K562 (cell line): ENCODE data around the gene TIAL1. TPM values are rescaled to one million over a fixed set of nuclear protein-coding genes. Genes with fewer than 3 reads are reported as not detected.
"Not testable (repeated sequence)": the region's sequence is repeated elsewhere in the genome, so short reads cannot be mapped to it uniquely, and the experiment has no call there.

Experiments used
- ATAC-seq: fragments of 200-7000 bp; cut with Tn5 transposase; 3 replicates; pipeline ENCODE4 v1.9.1; 2020; ENCODE audit warnings: moderate library complexity
- BruUV-seq: library from RNA; stranded (reverse); fragments of 400-500 nt; replicated peaks from 2 replicates; lab custom pipeline; 2021; lab: Mats Ljungman, UMichigan
- CTCF ChIA-PET: fragments of 300-600 bp; formaldehyde crosslinking; extraction: SDS; loops from one replicate; lab custom pipeline; 2021; ENCODE audit warnings: low intra/inter-chr PET ratio; lab: Yijun Ruan, JAX
- POLR2A ChIA-PET: fragments of 300-600, 350-650 bp; sonication (Branson Sonifier 250); formaldehyde crosslinking; extraction: SDS; loops from one replicate; lab custom pipeline; 2021; ENCODE audit warnings: antibody characterized with exemption, inconsistent platforms; lab: Yijun Ruan, JAX
- DNase-seq, 4 experiments: peaks; one replicate each; pipeline versions ENCODE4 v3.0.0 to v3.0.0-alpha.2; 2011 to 2018; ENCODE audit warnings: low spot score in 3 of 4, mixed read lengths in 3 of 4; ENCODE audit errors: extremely low read depth in 1 of 4
- FAIRE-seq: peaks from 2 replicates; lab custom pipeline; 2011; peaks lifted over from hg19 to GRCh38; lab: Jason Lieb, UNC
- H2AFZ ChIP-seq: 2 replicates; pipeline ENCODE4 v1.6.0; 2011; ENCODE audit warnings: low read depth, low read length, control low read depth, inconsistent platforms
- H3K27ac ChIP-seq: fragments of 200-600 bp; 3 replicates; pipeline ENCODE4 v1.8.0; 2011; ENCODE audit warnings: low read depth, mild to moderate bottlenecking, control low read depth, inconsistent platforms, low read length, moderate library complexity, mixed read lengths; ENCODE audit errors: extremely low read depth
- H3K27me3 ChIP-seq, 2 experiments: fragments of 300-600 bp in 1 of 2; 2 replicates in 1 of 2; 3 replicates in 1 of 2; pipeline versions ENCODE4 v1.6.0 to v1.8.0; 2011; ENCODE audit warnings: inconsistent platforms in 2 of 2, low read length in 2 of 2, mild to moderate bottlenecking in 1 of 2, mixed read lengths in 1 of 2, moderate library complexity in 1 of 2; ENCODE audit not compliant: control insufficient read depth in 2 of 2, insufficient read depth in 2 of 2
- H3K36me3 ChIP-seq: fragments of 300-600 bp; 3 replicates; pipeline ENCODE4 v1.8.0; 2011; ENCODE audit warnings: mild to moderate bottlenecking, low read length, inconsistent platforms; ENCODE audit not compliant: control insufficient read depth, insufficient read depth
- H3K4me1 ChIP-seq, 2 experiments: fragments of 200-600 bp in 1 of 2; replicated peaks in 1 of 2; 2 replicates in 1 of 2; 3 replicates in 1 of 2; pipeline versions ENCODE4 v1.5.1 to v1.8.0; 2011; ENCODE audit warnings: inconsistent platforms in 2 of 2, low read length in 2 of 2, mild to moderate bottlenecking in 1 of 2, mixed read lengths in 1 of 2, moderate library complexity in 1 of 2; ENCODE audit not compliant: control insufficient read depth in 2 of 2, insufficient read depth in 2 of 2
- H3K4me2 ChIP-seq: 2 replicates; pipeline ENCODE4 v1.6.1; 2011; ENCODE audit warnings: low read length, control low read depth, inconsistent platforms, mixed read lengths; ENCODE audit not compliant: insufficient read depth
- H3K4me3 ChIP-seq: fragments of 200-600 bp; sonication (generic), shearing (Covaris generic); 2 replicates; pipeline ENCODE4 v1.5.1; 2016; ENCODE audit warnings: control low read depth, inconsistent platforms
- H3K79me2 ChIP-seq: fragments of 200-600 bp; 3 replicates; pipeline ENCODE4 v1.8.0; 2011; ENCODE audit warnings: low read length, inconsistent platforms; ENCODE audit not compliant: control insufficient read depth, insufficient read depth
- H3K9ac ChIP-seq, 2 experiments: 2 replicates each; pipeline versions ENCODE4 v1.6.0 to v1.6.1; 2011; ENCODE audit warnings: low read depth in 2 of 2, low read length in 2 of 2, control low read depth in 1 of 2, inconsistent platforms in 1 of 2, mild to moderate bottlenecking in 1 of 2, mixed read lengths in 1 of 2; ENCODE audit not compliant: insufficient read depth in 1 of 2
- H3K9me1 ChIP-seq: one replicate; pipeline ENCODE4 v1.6.0; 2011; ENCODE audit warnings: inconsistent platforms, mild to moderate bottlenecking, low read length, moderate library complexity; ENCODE audit not compliant: control insufficient read depth, insufficient read depth
- H3K9me3 ChIP-seq: replicated peaks from 2 replicates; pipeline ENCODE4 v1.5.1; 2011; ENCODE audit warnings: low read depth, low read length, inconsistent platforms; ENCODE audit not compliant: control insufficient read depth, insufficient read depth
- H4K20me1 ChIP-seq: replicated peaks from 2 replicates; pipeline ENCODE4 v1.6.1; 2011; ENCODE audit warnings: low read length, inconsistent platforms, mixed read lengths; ENCODE audit not compliant: control insufficient read depth, insufficient read depth
- CEBPB ChIP-seq: fragments of 450-650 bp; IDR thresholded peaks from 2 replicates; pipeline ENCODE4 v1.6.1; 2016; ENCODE audit warnings: missing genetic modification characterization, missing compliant biosample characterization
- KAT8 ChIP-seq: fragments of 450-650 bp; IDR thresholded peaks from 2 replicates; pipeline ENCODE4 v1.6.1; 2016; ENCODE audit warnings: low read depth, mild to moderate bottlenecking
- TRIM24 ChIP-seq, 2 experiments: fragments of 450-650 bp; IDR thresholded peaks; 2 replicates each; pipeline ENCODE4 v1.6.1; 2016
- WGBS: fragments of 100-300 bp; shearing (Covaris generic); methylation state at CpG from one replicate; pipeline ENCODE4 v1.1.6; 2016; ENCODE audit warnings: low coverage, mixed read lengths; ENCODE audit not compliant: insufficient coverage; ENCODE audit errors: missing lambda C conversion rate; 5-methylcytosine and 5-hydroxymethylcytosine counted together
- in situ Hi-C: fragments of 300-500 bp; cut with MboI; formaldehyde crosslinking; loops from 4 replicates; pipeline ENCODE4 v1.15.0; 2018; ENCODE audit warnings: inconsistent platforms, mixed read lengths
- intact Hi-C: fragments of 100-400 bp; cut with micrococcal nuclease; formaldehyde crosslinking; loops from 2 replicates; pipeline ENCODE4 v1.14.2; 2022
- polyA plus RNA-seq, 8 experiments: library from polyadenylated mRNA; depleted of rRNA in 4 of 8; stranded (reverse) in 5 of 8; unstranded in 3 of 8; fragments of >200 nt; fragmentation: Nextera tagmentation in 2 of 8; fragmentation: Illumina TruSeq in 1 of 8; extraction: Ambion mirVana in 2 of 8; extraction: Trizol in 1 of 8; gene quantifications; 2 replicates each; pipeline versions ENCODE4 v1.2.1 to v1.2.3, GENCODE V29; 2011 to 2014; ENCODE audit warnings: inconsistent platforms in 1 of 8, missing spikeins in 1 of 8
- total RNA-seq, 7 experiments: library from RNA; depleted of rRNA in 6 of 7; stranded (reverse); fragments of >200 nt in 6 of 7; fragmentation: Illumina TruSeq in 2 of 7; extraction: Trizol in 2 of 7; gene quantifications; 2 replicates each; pipeline versions ENCODE4 v1.2.1 to v1.2.3, GENCODE V29; 2011 to 2021; ENCODE audit warnings: low replicate concordance in 1 of 7

TIAL1 gene
- total and polyA plus RNA-seq, 9 of the 15 experiments (the other 6 are each of a cell fraction or from before 2014, with no cell fraction given) = 22.5 to 126 (median 58.2) TPM

DNA sequence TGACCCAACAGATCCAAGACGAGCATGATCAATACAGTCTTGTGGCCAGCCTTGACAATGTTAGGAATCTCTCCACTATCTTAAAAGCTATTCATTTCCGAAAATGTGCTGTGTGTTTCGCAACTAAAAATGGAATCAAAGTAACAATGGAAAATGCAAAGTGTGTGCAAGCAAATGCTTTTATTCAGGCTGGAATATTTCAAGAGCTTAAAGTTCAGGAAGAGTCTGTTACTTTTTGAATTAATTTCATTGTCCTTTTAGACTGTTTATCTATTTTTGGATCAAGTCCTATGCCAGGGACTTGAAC, 24.3 kb upstream of the TIAL1 start:
- BruUV-seq = no TSS peak
- Histone ChIP-seq H3K27me3 (no peaks in the 10 kb centered on the region), H2AFZ (no peak overlapping the region), H3K27ac (no peak overlapping the region), H3K9me3 (no peaks in the 10 kb centered on the region), H3K36me3 (no peaks in the 10 kb centered on the region), H3K4me2 (no peak overlapping the region)
- 40% methylated on average over 3 of the region's 3 CpGs for WGBS
- DNase-seq (no peak), ATAC-seq (no peak)
- CTCF ChIA-PET = no interaction called here
- TF ChIP-seq TRIM24 (IDR thresholded peaks at IDR 0.05) (no peak), CEBPB (peak; percentile 39; the same call in 1 of the 2 replicates)
- TF ChIP-seq, all 486 proteins: peak for 1
- peaks cover 0 to 8% of the 10 kb centered on the region in 2 experiments; a peak in 3 of 5 replicates for H3K4me1 ChIP-seq
- no peaks in the 10 kb centered on the region for H3K79me2 ChIP-seq
- POLR2A ChIA-PET = interaction anchor here (1.0 kb wide), 1 partner anchor 23 kb away, joined by 3 read pairs; no protein-coding TSS in a partner anchor
- FAIRE-seq = peak; percentile 57
- H3K9ac ChIP-seq = no peak overlapping the region
- intact Hi-C loops = no loop called here
- no peaks in the 10 kb centered on the region for H3K9me1 ChIP-seq
- in situ Hi-C loops = no loop called here
- no peak overlapping the region for H3K4me3 ChIP-seq
- H4K20me1 ChIP-seq = no peaks in the 10 kb centered on the region

- in situ Hi-C loops = no loop called here
- H3K9me3 ChIP-seq = no peaks in the 10 kb centered on the region
- no peak overlapping the region for H3K4me3 ChIP-seq
- no TSS peak for BruUV-seq
- no peak for ATAC-seq
- no peak for FAIRE-seq
- CTCF ChIA-PET = no interaction called here
- DNase-seq = no peak
- H3K79me2 ChIP-seq = no peaks in the 10 kb centered on the region
- 72% methylated on average over 6 of the region's 10 CpGs for WGBS
- intact Hi-C loops = no loop called here
- no peak overlapping the region for H3K27ac ChIP-seq
- H3K9me1 ChIP-seq = no peaks in the 10 kb centered on the region
- no peaks in the 10 kb centered on the region for H4K20me1 ChIP-seq
- H3K4me2 ChIP-seq = no peak overlapping the region
- H3K4me1 ChIP-seq = peaks cover 0 to 8% of the 10 kb centered on the region in 2 experiments; a peak in 3 of 5 replicates
- TF ChIP-seq KAT8 = no peak
- TF ChIP-seq, all 486 proteins: peak for 0
- POLR2A ChIA-PET = interaction anchor here (1.0 kb wide), 1 partner anchor 23 kb away, joined by 3 read pairs; no protein-coding TSS in a partner anchor
- Histone ChIP-seq H3K36me3 (no peaks in the 10 kb centered on the region), H3K27me3 (no peaks in the 10 kb centered on the region), H3K9ac (no peak overlapping the region), H2AFZ (no peak overlapping the region)
These were observed 23.7 kb upstream of the TIAL1 start for GRCh38 chr10:119620241-119621077.

DNA sequence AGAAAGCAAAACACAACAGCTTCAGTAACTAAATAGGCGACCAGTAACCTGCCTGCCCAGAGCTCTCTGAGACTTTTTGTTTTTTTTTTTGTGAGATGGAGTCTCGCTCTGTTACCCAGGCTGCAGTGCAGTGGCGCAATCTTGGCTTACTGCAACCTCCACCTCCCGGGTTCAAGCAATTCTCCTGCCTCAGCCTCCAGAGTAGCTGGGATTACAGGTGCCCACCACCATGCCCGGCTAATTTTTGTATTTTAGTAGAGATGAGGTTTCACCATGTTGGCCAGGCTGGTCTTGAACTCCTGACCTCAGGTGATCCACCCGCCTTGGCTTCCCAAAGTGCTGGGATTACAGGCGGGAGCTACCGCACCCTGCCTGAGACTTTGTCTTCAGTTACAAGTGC, 23.0 kb upstream of the TIAL1 start:
- H3K4me1 ChIP-seq, in situ Hi-C loops, H3K36me3 ChIP-seq, H3K79me2 ChIP-seq, FAIRE-seq, POLR2A ChIA-PET, DNase-seq, H3K9me1 ChIP-seq, ATAC-seq, H3K27me3 ChIP-seq, H3K9me3 ChIP-seq, H3K4me2 ChIP-seq, H2AFZ ChIP-seq, H3K4me3 ChIP-seq, CTCF ChIA-PET, BruUV-seq, H3K27ac ChIP-seq, H3K9ac ChIP-seq, H4K20me1 ChIP-seq: not testable (repeated sequence)
- 82% methylated on average over 5 of the region's 8 CpGs for WGBS
- intact Hi-C loops = loop anchor here (5.0 kb wide), 2 partner anchors 67 to 242 kb away; no protein-coding TSS in a partner anchor
